HG03097 (cell line): Measurements from ENCODE around the gene PLPP4.

Experiments used
- ATAC-seq: cut with Tn5 transposase; IDR thresholded peaks from one replicate; pipeline ENCODE4 v1.9.1; 2021; ENCODE audit not compliant: unreplicated experiment, low FRiP score

Gene PLPP4

GRCh38 chr10:120562956-120563355 is 105.9 kb downstream of the PLPP4 start:
- no peak for ATAC-seq

GRCh38 chr10:120570418-120570817 is 113.4 kb downstream of the PLPP4 start:
- ATAC-seq, result no peak

GRCh38 chr10:120571266-120571665 is 114.2 kb downstream of the PLPP4 start:
- ATAC-seq, result no peak

GRCh38 chr10:120572307-120572706 is 115.3 kb downstream of the PLPP4 start:
- ATAC-seq, result no peak

GRCh38 chr10:120573355-120573754 is 116.3 kb downstream of the PLPP4 start:
- ATAC-seq, result no peak

- no peak for ATAC-seq
Measured at GRCh38 chr10:120574981-120575380, 118.0 kb downstream of the PLPP4 start.

GRCh38 chr10:120575411-120575810 is 118.4 kb downstream of the PLPP4 start:
- no peak for ATAC-seq

- ATAC-seq, result no peak
Measured at GRCh38 chr10:120578134-120578533, 121.1 kb downstream of the PLPP4 start.

- no peak for ATAC-seq
Measured at GRCh38 chr10:120578890-120579289, 121.9 kb downstream of the PLPP4 start.

GRCh38 chr10:120580918-120581895 is 124.2 kb downstream of the PLPP4 start:
- no peak for ATAC-seq

- ATAC-seq, result no peak
Measured at GRCh38 chr10:120582753-120583152, 125.7 kb downstream of the PLPP4 start.

GRCh38 chr10:120583424-120584108 is 126.5 kb downstream of the PLPP4 start:
- no peak for ATAC-seq

GRCh38 chr10:120584786-120585185 is 127.8 kb downstream of the PLPP4 start:
- ATAC-seq, result no peak

GRCh38 chr10:120586471-120586872 is 129.4 kb downstream of the PLPP4 start:
- ATAC-seq, result no peak

- ATAC-seq, result no peak
Measured at GRCh38 chr10:120587061-120587460, 130.0 kb downstream of the PLPP4 start.

- no peak for ATAC-seq
Measured at GRCh38 chr10:120588311-120588710, 131.3 kb downstream of the PLPP4 start.

- no peak for ATAC-seq
Measured at GRCh38 chr10:120593693-120594092, 136.7 kb downstream of the PLPP4 start.

- no peak for ATAC-seq
Measured at GRCh38 chr10:120597902-120598301, 140.9 kb downstream of the PLPP4 start.

- no peak for ATAC-seq
Measured at GRCh38 chr10:120598386-120598785, 141.4 kb downstream of the PLPP4 start.

- no peak for ATAC-seq
Measured at GRCh38 chr10:120599200-120599724, 142.2 kb downstream of the PLPP4 start.

- ATAC-seq, result no peak
Measured at GRCh38 chr10:120600871-120601649, 144.0 kb downstream of the PLPP4 start.
